Smooth muscle cell (in vitro differentiated cells): Measurements from ENCODE around the gene EZR. TPM values are rescaled to one million over a fixed set of nuclear protein-coding genes. Genes with fewer than 3 reads are reported as not detected.

ENCODE experiments used
- DNase-seq: peaks from one replicate; lab custom pipeline; 2025; ENCODE audit not compliant: unreplicated experiment; lab: John Stamatoyannopoulos, UW
- H2AFZ ChIP-seq: fragments of 200-600 bp; sonication (generic); 2 replicates; pipeline ENCODE4 v1.6.0; 2016; ENCODE audit warnings: antibody characterized with exemption, low read depth, mild to moderate bottlenecking
- H3F3A ChIP-seq: fragments of 200-600 bp; sonication (generic); 2 replicates; pipeline ENCODE4 v1.6.0; 2017; ENCODE audit warnings: antibody characterized with exemption, low read depth
- H3K27ac ChIP-seq: fragments of 200-600 bp; sonication (generic); 2 replicates; pipeline ENCODE4 v1.5.1; 2016; ENCODE audit warnings: low read depth, mild to moderate bottlenecking
- H3K27me3 ChIP-seq: fragments of 200-600 bp; sonication (generic); 2 replicates; pipeline ENCODE4 v1.6.1; 2016; ENCODE audit warnings: low read depth, mild to moderate bottlenecking
- H3K36me3 ChIP-seq: fragments of 200-600 bp; sonication (generic); 2 replicates; pipeline ENCODE4 v1.5.1; 2016; ENCODE audit warnings: low read depth
- H3K4me1 ChIP-seq: fragments of 200-600 bp; sonication (generic); 2 replicates; pipeline ENCODE4 v1.5.1; 2016; ENCODE audit warnings: low read depth
- H3K4me2 ChIP-seq: fragments of 200-600 bp; sonication (generic); 2 replicates; pipeline ENCODE4 v1.6.0; 2016; ENCODE audit warnings: mild to moderate bottlenecking
- H3K4me3 ChIP-seq: fragments of 200-600 bp; sonication (generic); 2 replicates; pipeline ENCODE4 v1.5.1; 2016; ENCODE audit warnings: mild to moderate bottlenecking
- H3K79me2 ChIP-seq: fragments of 200-600 bp; sonication (generic); 2 replicates; pipeline ENCODE4 v1.6.0; 2016; ENCODE audit warnings: low read depth, mild to moderate bottlenecking
- H3K9ac ChIP-seq: fragments of 200-600 bp; sonication (generic); 2 replicates; pipeline ENCODE4 v1.6.0; 2016; ENCODE audit warnings: low read depth
- H3K9me3 ChIP-seq: fragments of 200-600 bp; sonication (generic); replicated peaks from 2 replicates; pipeline ENCODE4 v1.5.1; 2016; ENCODE audit warnings: low read depth
- H4K20me1 ChIP-seq: fragments of 200-600 bp; sonication (generic); 2 replicates; pipeline ENCODE4 v1.6.0; 2016; ENCODE audit warnings: low read depth
- CTCF ChIP-seq: fragments of 200-600 bp; sonication (generic); IDR thresholded peaks from 2 replicates; pipeline ENCODE4 v1.5.1; 2017; ENCODE audit warnings: borderline replicate concordance, mild to moderate bottlenecking, antibody characterized with exemption; ENCODE audit not compliant: insufficient read depth, poor library complexity, severe bottlenecking
- WGBS: methylation state at CpG from one replicate; pipeline ENCODE4 v1.1.7; 2016; ENCODE audit warnings: low lambda C conversion rate; 5-methylcytosine and 5-hydroxymethylcytosine counted together
- polyA plus RNA-seq: library from polyadenylated mRNA; unstranded; fragments of >200 nt; fragmentation: Nextera tagmentation; extraction: Ambion mirVana; gene quantifications from 2 replicates; pipeline ENCODE4 v1.2.1, GENCODE V29; 2016
- total RNA-seq: library from RNA; depleted of rRNA; stranded (reverse); fragments of >200 nt; gene quantifications from 2 replicates; pipeline ENCODE4 v1.2.3, GENCODE V29; 2014

The EZR gene
- total and polyA plus RNA-seq, 2 experiments from 2014 or later, result 55.0 to 113 TPM

DNA sequence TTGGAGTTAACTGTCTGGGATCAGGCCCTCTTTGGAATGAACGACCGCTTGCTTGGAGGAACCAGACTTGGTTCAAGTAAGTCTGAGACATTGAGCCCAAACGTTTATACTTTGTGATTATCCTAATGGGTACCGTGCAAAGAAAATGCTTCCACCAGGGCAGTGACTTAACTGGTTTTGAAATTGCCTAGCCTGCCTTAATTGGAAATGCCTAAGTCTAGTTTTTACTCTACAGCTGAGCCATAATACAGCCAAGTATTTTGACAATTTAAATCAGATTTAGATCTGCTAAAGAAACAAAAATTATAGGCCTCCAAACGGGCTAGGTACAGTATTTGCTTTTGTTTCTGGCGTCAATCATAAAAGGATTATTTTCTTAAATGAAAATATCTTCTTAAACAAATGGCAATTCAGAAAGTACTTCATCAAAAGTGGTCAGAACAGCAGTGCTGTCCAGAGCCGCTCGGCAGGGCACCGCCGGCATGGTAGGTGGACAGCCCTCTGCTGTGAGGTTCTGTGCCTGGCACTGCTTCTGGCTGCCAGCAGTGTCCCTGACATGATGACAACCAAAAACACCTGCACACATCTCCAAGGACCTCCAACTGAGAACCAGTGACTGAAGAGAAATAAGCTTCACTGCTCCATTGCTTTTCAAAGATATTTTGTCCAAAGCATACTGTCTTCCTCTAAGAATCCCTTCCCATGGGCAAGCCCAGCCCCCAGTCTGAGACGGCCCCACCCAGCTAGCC lies 55.6 kb downstream of the EZR start:
- WGBS, result 73% methylated on average over 11 of the region's 11 CpGs
- DNase-seq, result no peak
- Histone ChIP-seq H3K4me2 (no peak overlapping the region), H3K36me3 (no peaks in the 10 kb centered on the region), H3K27ac (no peak overlapping the region), H3K4me3 (no peak overlapping the region), H3K9ac (no peak overlapping the region), H3K4me1 (no peaks in the 10 kb centered on the region), H4K20me1 (no peaks in the 10 kb centered on the region), H3K27me3 (no peaks in the 10 kb centered on the region), H3K79me2 (no peaks in the 10 kb centered on the region), H3F3A (no peaks in the 10 kb centered on the region), H2AFZ (no peak overlapping the region), H3K9me3 (no peaks in the 10 kb centered on the region)
- TF ChIP-seq CTCF, result no peak

DNA sequence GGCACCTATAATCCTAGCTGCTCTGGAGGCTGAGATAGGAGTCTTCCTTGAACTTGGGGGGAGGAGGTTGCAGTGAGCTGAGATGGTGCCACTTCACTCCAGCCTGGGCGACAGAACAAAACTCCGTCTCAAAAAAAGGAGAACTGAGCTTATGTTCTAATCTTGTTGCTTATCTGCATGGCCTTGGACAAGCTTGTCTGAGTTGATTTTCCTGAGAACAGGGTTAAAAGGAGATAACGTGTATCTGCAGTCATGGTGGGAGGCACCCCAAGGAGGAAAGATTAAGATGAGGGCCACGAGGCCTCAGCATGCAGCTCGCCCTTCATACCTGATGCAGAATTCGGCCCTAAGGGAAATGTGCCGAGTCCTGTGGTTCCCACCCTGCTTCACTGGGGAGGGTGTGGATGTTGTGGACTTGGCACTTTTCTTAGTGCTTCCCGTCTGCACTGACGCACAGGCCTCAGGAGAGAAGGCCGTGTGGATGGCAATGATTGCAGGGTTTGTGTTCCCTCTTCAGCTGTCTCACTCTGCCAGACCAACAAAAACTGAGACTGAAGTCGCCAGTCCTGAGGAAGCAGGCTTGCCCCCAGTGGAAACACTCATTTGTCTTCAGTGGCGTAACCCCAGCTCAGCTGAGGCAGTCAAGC lies 56.3 kb downstream of the EZR start:
- H3K36me3 ChIP-seq, result no peaks in the 10 kb centered on the region
- no peaks in the 10 kb centered on the region for H3K4me1 ChIP-seq
- no peaks in the 10 kb centered on the region for H4K20me1 ChIP-seq
- no peaks in the 10 kb centered on the region for H3K9me3 ChIP-seq
- no peak overlapping the region for H3K4me2 ChIP-seq
- DNase-seq, result no peak
- 68% methylated on average over 12 of the region's 12 CpGs for WGBS
- no peak overlapping the region for H3K27ac ChIP-seq
- no peaks in the 10 kb centered on the region for H3K27me3 ChIP-seq
- no peak overlapping the region for H3K4me3 ChIP-seq
- no peak overlapping the region for H3K9ac ChIP-seq
- no peak overlapping the region for H2AFZ ChIP-seq
- no peaks in the 10 kb centered on the region for H3F3A ChIP-seq
- no peaks in the 10 kb centered on the region for H3K79me2 ChIP-seq
- TF ChIP-seq CTCF, result no peak

DNA sequence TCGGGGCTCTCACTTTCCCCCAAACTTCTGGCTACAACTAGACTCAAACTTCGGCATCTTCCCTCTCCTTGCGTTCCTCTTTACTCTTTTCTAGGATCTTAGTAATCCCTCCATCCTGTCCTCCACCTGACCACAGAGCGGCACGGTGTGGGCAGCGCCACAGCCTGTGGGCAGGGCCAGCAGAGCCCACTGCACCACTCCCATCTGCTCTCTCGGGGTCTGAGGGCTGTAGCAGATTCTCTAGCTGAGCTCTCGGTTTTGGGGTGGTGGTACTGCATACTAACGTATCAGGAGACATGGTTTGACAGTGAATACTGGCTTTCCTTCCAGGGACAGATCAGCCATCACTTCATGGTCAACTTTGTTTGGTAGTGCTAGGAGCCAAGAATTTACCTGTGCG lies 57.4 kb downstream of the EZR start:
- Histone ChIP-seq H3K4me3 (no peak overlapping the region), H3K9ac (no peak overlapping the region), H2AFZ (no peak overlapping the region), H3K27ac (no peak overlapping the region), H3K4me1 (no peaks in the 10 kb centered on the region), H3K27me3 (no peaks in the 10 kb centered on the region), H3K9me3 (no peaks in the 10 kb centered on the region), H3F3A (no peaks in the 10 kb centered on the region), H4K20me1 (no peaks in the 10 kb centered on the region), H3K36me3 (no peaks in the 10 kb centered on the region), H3K4me2 (no peak overlapping the region), H3K79me2 (no peaks in the 10 kb centered on the region)
- no peak for DNase-seq
- 96% methylated on average over 10 of the region's 10 CpGs for WGBS
- no peak for TF ChIP-seq CTCF
